GM19099 (cell line): Measurements from ENCODE around the gene MOV10L1.

Experiments used
- POLR2A ChIP-seq: IDR thresholded peaks from 3 replicates; pipeline ENCODE4 v1.6.1; 2011; ENCODE audit warnings: low read depth; ENCODE audit not compliant: insufficient read length; ENCODE audit errors: extremely low read depth

MOV10L1 gene

GRCh38 chr22:50084080-50084477 is 5.7 kb upstream of the MOV10L1 start:
- TF ChIP-seq POLR2A: no peak

- TF ChIP-seq POLR2A: no peak
Observed at GRCh38 chr22:50084614-50085021, 5.2 kb upstream of the MOV10L1 start.

DNA sequence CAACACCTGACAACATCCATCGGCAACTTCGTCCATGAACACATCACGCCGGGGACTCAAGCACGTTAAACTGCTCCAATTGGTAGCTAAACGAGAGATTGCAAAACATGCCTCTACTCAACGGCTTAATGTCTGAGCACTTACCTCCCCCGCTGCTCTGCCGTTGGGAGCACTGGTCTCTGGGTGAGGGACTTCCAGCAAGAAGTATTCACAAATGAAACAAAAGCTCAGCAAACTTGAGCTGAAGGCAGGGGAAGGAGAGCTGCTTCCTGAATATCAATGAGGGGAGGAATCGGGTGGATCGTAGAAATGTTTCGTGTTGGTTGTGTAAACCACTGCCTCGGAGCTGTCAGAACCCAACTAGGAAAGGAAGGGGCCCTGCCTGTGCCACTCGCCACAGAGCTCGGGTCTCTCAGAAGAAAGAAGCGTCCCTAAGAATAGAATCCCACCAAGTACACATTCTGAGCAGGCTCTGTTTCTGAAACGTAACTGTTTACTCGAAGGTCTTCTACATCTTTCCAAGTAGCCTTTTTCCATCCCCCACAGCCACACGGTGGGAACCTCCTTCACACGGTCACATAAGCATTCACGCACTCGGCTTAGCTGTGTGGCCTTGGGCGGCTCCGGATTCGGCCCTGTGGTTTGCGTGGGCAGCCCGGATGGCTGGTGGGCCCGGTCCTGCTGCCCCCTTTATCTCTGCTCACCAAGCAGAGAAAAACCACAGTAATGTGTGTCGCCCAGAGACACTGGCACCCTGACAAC is 4.4 kb upstream of the MOV10L1 start, which contains the start of gene MLC1:
TSS of gene MLC1 (minus strand) at position 216 of the 762 bp plus-strand sequence. CDS start 524 bp downstream, outside the sequence.
- TF ChIP-seq POLR2A: no peak

DNA sequence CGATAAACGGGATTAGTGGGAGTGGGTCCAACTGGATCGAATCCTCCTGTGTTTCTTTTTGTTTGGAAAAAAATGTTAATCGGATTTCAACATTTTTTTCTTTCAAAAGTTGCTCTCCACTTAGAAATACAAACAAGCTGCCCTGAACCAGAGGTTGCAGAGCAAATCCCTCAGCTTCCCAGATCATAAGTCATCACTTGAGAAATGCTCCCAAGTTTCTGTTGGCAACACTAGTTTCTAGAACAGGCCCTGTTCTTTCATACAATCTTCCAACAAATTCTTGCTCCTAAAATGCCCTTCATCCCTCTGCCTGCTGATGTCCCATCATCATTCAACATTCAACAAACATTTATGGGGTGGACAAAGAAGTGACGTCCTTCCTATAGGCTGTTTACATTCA is 3.3 kb upstream of the MOV10L1 start:
- no peak for TF ChIP-seq POLR2A

- no peak for TF ChIP-seq POLR2A
Observed at GRCh38 chr22:50087646-50088045, 2.2 kb upstream of the MOV10L1 start.

- TF ChIP-seq POLR2A: no peak
Observed at GRCh38 chr22:50088096-50088495, 1.7 kb upstream of the MOV10L1 start.

DNA sequence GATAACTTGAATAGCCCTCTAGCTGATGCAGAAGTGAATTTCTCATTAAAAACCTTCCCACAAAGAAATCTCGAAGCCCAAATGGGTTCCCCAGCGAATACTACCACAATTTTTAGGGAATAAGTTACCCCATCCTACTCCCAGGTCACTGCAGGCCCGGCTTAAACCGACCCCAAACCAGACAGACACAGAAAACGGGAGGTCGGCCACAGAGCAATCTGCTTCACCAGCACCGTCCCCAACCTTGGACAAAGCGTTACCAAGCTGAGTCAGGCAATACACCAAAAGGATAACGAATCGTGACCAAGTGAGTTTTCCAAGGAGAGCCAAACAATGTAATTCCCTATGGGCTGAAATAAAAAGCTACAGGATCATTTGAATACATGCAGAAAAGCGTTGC is 575 bp upstream of the MOV10L1 start:
- no peak for TF ChIP-seq POLR2A

DNA sequence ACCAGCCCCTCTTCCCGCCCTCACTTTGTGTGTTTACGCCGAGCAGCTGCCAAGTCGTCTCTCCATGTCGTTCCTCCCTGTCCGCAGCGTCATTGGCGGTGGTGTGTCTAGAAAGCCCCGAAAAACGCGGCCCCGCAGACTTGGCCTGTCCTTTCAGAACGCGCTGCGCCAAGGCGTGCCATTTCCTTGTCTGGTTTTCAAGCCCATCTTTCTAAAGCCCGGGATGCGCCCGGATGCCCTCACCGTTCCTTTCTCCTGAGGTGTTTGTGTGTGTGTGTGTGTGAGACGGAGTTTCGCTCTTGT is 557 bp downstream of the MOV10L1 start:
- TF ChIP-seq POLR2A: no peak

DNA sequence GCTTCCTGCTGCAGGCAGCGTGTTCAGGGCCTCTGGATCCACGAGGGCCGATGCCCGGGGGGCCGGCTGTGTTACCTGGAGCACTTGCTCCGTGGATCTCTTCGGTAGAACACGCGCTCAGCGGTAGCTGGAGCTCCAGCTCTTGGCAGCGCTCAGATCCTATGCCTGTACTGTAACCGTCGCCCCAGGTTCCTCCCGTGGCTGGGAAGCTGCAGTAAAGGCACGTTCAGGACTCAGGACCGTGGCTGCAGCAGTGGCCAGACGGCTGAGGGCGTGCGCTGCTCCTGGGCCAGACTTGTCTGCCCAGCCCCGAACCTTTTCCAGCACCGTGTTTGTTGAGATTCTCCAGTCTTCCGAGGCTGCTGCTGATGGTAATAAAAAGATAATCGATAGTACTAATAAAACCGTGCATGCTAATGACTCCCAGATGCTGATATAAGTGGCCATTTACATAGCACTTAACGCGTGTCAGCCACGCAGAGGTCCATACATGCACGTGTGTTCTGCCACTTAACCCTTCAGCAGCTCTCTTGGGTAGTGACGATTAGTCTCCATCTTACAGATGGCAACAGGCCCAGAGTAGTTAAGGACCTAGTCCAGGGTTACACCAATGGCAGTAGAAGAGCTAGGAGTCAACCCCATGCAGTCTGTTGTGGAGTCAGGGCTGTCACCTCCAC is 1.4 kb downstream of the MOV10L1 start:
- no peak for TF ChIP-seq POLR2A

DNA sequence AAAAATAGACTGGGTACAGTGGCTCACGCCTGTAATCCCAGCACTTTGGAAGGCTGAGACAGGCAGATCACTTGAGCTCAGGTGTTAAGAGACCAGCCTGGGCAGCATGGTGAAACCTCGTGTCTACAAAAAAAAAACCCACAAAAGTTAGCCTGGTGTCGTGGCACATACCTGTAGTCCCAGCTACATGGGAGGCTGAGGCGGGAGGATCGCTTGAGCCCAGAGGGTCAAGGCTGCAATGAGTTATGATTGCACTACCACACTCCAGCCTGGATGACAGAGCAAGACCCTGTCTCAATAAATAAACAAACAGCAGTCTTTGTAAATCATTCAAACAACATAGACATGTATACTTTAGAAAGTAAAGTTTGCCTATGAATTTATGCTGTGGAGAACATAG is 2.5 kb downstream of the MOV10L1 start:
- TF ChIP-seq POLR2A: no peak

GRCh38 chr22:50098052-50098451 is 8.2 kb downstream of the MOV10L1 start:
- TF ChIP-seq POLR2A: no peak

DNA sequence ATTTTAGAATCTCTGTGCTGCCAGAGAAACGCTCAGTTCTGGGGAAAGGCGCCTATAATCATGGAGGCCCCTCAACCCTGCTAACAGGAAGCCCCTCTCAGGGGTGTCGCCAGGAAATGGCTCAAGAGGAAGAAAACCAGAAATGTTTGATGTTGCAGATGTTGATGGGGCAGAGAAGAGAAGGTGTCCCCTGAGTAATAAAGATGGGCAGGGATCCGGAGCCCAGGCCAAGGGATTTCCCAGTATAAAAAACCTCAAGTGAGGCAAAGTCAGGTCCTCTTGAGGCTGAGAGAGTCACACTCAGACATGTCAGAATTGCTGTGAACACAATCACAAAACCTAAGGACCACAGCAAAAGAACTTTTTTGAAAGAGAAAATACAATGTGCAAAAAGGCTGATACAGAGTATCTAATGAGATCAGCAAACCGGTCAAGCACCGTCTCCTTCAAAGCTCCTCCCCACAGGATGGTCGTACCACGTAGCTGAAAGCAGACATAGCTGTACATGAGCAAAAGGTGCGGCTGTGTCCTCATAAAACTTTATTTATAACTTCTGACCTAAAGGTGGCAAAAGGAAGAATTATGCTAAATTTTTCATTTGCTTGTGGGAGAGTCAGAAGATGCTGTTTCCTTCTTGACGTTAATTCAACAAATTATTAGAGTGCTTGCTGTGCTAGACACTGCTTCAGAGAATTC is 12.2 kb downstream of the MOV10L1 start:
- TF ChIP-seq POLR2A: no peak

GRCh38 chr22:50102946-50103345 is 13.1 kb downstream of the MOV10L1 start:
- TF ChIP-seq POLR2A: no peak

DNA sequence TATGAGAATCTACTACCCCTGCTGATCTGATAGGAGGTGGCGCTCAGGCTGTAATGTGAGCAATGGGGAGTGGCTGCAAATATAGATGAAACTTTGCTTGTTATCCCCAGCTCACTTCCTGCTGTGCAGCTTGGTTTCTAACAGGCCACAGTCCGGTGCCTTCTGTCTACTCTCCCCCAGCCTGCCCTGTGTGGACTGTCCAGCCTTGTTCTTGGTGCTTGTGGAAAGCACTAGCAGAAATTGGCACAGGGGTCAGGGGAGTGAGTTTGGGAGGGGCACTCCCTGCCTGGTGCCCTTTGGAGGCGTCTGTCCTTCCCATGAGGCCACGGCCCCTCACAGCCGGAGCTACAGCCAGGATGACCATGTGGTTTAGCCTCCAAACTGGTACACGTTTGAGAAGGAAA is 14.3 kb downstream of the MOV10L1 start:
- TF ChIP-seq POLR2A: no peak

DNA sequence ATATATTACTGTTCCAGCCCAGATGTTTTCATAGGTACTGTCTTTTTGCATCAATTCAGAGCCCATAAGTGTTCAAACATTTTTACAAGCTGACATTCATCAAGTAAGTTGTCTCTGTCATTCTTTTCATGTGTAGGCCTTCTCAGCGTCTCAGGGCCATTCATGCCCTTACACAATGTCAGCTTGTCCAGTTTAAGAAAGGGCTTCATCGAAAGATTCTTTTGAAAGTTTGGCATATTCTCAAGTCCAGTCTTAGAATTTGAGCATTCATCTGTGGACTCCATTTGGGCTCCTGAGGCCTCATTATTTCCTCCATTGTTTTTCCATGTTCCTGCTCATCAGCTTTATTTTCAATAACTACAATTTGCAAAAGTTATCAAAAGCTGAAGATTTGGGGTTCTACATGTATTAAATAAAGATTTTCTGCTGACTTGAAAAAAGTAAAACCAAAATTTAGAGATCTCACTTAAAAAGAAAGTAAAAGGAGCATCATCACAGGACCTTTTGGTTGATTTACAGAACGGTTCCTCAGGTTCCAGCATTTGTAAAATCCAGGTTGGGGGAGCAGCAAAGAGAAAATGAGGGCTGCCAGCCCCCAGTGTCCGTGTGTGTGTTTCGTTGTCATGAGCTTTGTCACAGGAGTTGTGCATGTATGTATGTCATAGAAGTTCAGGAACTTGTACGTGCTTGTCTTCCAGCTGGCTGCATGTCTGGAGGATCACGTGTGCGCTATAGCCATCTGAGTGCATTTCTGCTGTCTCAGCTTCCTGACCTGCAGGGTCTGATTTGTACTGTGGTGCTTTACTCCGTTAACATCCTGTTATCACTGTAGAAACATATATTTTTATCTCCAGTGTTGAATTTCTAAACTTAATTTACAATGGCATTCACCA is 15.6 kb downstream of the MOV10L1 start:
- TF ChIP-seq POLR2A: peak; percentile 21
